NCI-H345 (cell line): ENCODE measurements around the gene FOXN1.

ENCODE experiments used
- DNase-seq: peaks from one replicate; lab custom pipeline; 2025; lab: John Stamatoyannopoulos, UW

FOXN1 gene

GRCh38 chr17:28477928-28478327, 28.2 kb upstream of the FOXN1 start:
- DNase-seq: no peak

GRCh38 chr17:28478712-28479615, 27.2 kb upstream of the FOXN1 start:
- no peak for DNase-seq

GRCh38 chr17:28480278-28480677, 25.9 kb upstream of the FOXN1 start:
- no peak for DNase-seq

- DNase-seq: peak; percentile 78
Observed at GRCh38 chr17:28480799-28481571, 25.2 kb upstream of the FOXN1 start.

- peak; percentile 10 for DNase-seq
Observed at GRCh38 chr17:28482551-28483199, 23.5 kb upstream of the FOXN1 start.

- DNase-seq: no peak
Observed at GRCh38 chr17:28484296-28484695, 21.9 kb upstream of the FOXN1 start.

GRCh38 chr17:28485049-28485448, 21.1 kb upstream of the FOXN1 start:
- no peak for DNase-seq

- no peak for DNase-seq
Observed at GRCh38 chr17:28487881-28488532, 18.1 kb upstream of the FOXN1 start.

GRCh38 chr17:28488533-28489276, 17.4 kb upstream of the FOXN1 start:
- DNase-seq: no peak

GRCh38 chr17:28491286-28491685, 14.9 kb upstream of the FOXN1 start:
- DNase-seq: no peak

- DNase-seq: no peak
Observed at GRCh38 chr17:28491860-28492259, 14.3 kb upstream of the FOXN1 start.

GRCh38 chr17:28492352-28493310, 13.5 kb upstream of the FOXN1 start:
- DNase-seq: no peak

- no peak for DNase-seq
Observed at GRCh38 chr17:28493460-28493859, 12.7 kb upstream of the FOXN1 start.

GRCh38 chr17:28494445-28495188, 11.5 kb upstream of the FOXN1 start:
- DNase-seq: peak; percentile 68

GRCh38 chr17:28495635-28496034, 10.5 kb upstream of the FOXN1 start:
- DNase-seq: no peak

GRCh38 chr17:28497931-28498330, 8.2 kb upstream of the FOXN1 start:
- peak; percentile 38 for DNase-seq

- DNase-seq: no peak
Observed at GRCh38 chr17:28498652-28499363, 7.3 kb upstream of the FOXN1 start.

GRCh38 chr17:28499364-28499664, 6.8 kb upstream of the FOXN1 start:
- no peak for DNase-seq
